Measurements from ENCODE around the gene DNAJB4. TPM values are rescaled to one million over a fixed set of nuclear protein-coding genes. Genes with fewer than 3 reads are reported as not detected.

The DNAJB4 gene
- 12.5 and 14.6 TPM in 2 replicates for total RNA-seq

GRCh38 chr1:78004719-78005447, at the start of gene DNAJB4:
Gene DNAJB4 (plus strand): TSS chr1:78004939. CDS start chr1:78005111, 172 bp downstream.
- intact Hi-C loops (cut with micrococcal nuclease) = loop anchor here (1.0 to 10.0 kb wide), 5 partner anchors 26 to 620 kb away; partner anchors contain the start of genes FUBP1, IFI44L and ZZZ3
- peak within 1 kb of the TSS; percentile 94 for H3K4me3 Mint-ChIP-seq (ENCODE audit: low read depth)
- DNase-seq (ENCODE audit: low spot score) = peak; percentile 63
- H3K27ac Mint-ChIP-seq = peak within 1 kb of the TSS; percentile 98
- H3K36me3 Mint-ChIP-seq (ENCODE audit: low read depth) = no peaks in the 10 kb centered on the region
- peaks cover 33% of the 10 kb centered on the region for H3K4me1 Mint-ChIP-seq (ENCODE audit: low read depth)
- H3K9me3 Mint-ChIP-seq = no peaks in the 10 kb centered on the region
- H3K27me3 Mint-ChIP-seq (ENCODE audit: low read depth) = no peaks in the 10 kb centered on the region

GRCh38 chr1:77955709-77956108, 49.0 kb upstream of the DNAJB4 start:
- no peak overlapping the region for H3K4me3 Mint-ChIP-seq (ENCODE audit: low read depth)
- intact Hi-C loops (cut with micrococcal nuclease) = no loop called here
- DNase-seq (ENCODE audit: low spot score) = no peak
- H3K9me3 Mint-ChIP-seq = no peaks in the 10 kb centered on the region
- H3K36me3 Mint-ChIP-seq (ENCODE audit: low read depth) = peaks cover 74% of the 10 kb centered on the region
- no peaks in the 10 kb centered on the region for H3K27me3 Mint-ChIP-seq (ENCODE audit: low read depth)
- no peak overlapping the region for H3K27ac Mint-ChIP-seq
- H3K4me1 Mint-ChIP-seq (ENCODE audit: low read depth) = peaks cover 18% of the 10 kb centered on the region

GRCh38 chr1:77956464-77956863, 48.3 kb upstream of the DNAJB4 start:
- Mint-ChIP-seq H3K9me3 (no peaks in the 10 kb centered on the region), H3K27ac (no peak overlapping the region), H3K4me3 (ENCODE audit: low read depth) (no peak overlapping the region), H3K36me3 (ENCODE audit: low read depth) (peaks cover 76% of the 10 kb centered on the region), H3K4me1 (ENCODE audit: low read depth) (peaks cover 18% of the 10 kb centered on the region), H3K27me3 (ENCODE audit: low read depth) (no peaks in the 10 kb centered on the region)
- DNase-seq (ENCODE audit: low spot score) = no peak
- intact Hi-C loops (cut with micrococcal nuclease) = no loop called here

- Mint-ChIP-seq H3K4me1 (ENCODE audit: low read depth) (peaks cover 17% of the 10 kb centered on the region), H3K27me3 (ENCODE audit: low read depth) (no peaks in the 10 kb centered on the region), H3K4me3 (ENCODE audit: low read depth) (no peak overlapping the region), H3K27ac (no peak overlapping the region), H3K9me3 (no peaks in the 10 kb centered on the region), H3K36me3 (ENCODE audit: low read depth) (peaks cover 78% of the 10 kb centered on the region)
- intact Hi-C loops (cut with micrococcal nuclease) = no loop called here
- DNase-seq (ENCODE audit: low spot score) = no peak
Observed at GRCh38 chr1:77958391-77958790, 46.3 kb upstream of the DNAJB4 start.

GRCh38 chr1:77958850-77959249, 45.9 kb upstream of the DNAJB4 start:
- H3K27ac Mint-ChIP-seq = no peak overlapping the region
- no peaks in the 10 kb centered on the region for H3K27me3 Mint-ChIP-seq (ENCODE audit: low read depth)
- peaks cover 78% of the 10 kb centered on the region for H3K36me3 Mint-ChIP-seq (ENCODE audit: low read depth)
- DNase-seq (ENCODE audit: low spot score) = no peak
- no peak overlapping the region for H3K4me3 Mint-ChIP-seq (ENCODE audit: low read depth)
- peaks cover 17% of the 10 kb centered on the region for H3K4me1 Mint-ChIP-seq (ENCODE audit: low read depth)
- intact Hi-C loops (cut with micrococcal nuclease) = no loop called here
- H3K9me3 Mint-ChIP-seq = no peaks in the 10 kb centered on the region

GRCh38 chr1:77961392-77961791, 43.3 kb upstream of the DNAJB4 start:
- H3K9me3 Mint-ChIP-seq = no peaks in the 10 kb centered on the region
- peaks cover 87% of the 10 kb centered on the region for H3K36me3 Mint-ChIP-seq (ENCODE audit: low read depth)
- no peaks in the 10 kb centered on the region for H3K27me3 Mint-ChIP-seq (ENCODE audit: low read depth)
- no peak for DNase-seq (ENCODE audit: low spot score)
- H3K27ac Mint-ChIP-seq = peak overlapping the region; percentile 28
- H3K4me1 Mint-ChIP-seq (ENCODE audit: low read depth) = peaks cover 20% of the 10 kb centered on the region
- no peak overlapping the region for H3K4me3 Mint-ChIP-seq (ENCODE audit: low read depth)
- intact Hi-C loops (cut with micrococcal nuclease) = loop anchor here (2.0 kb wide), 1 partner anchor 17 kb away; the partner anchor contains the start of gene FUBP1

- peaks cover 28% of the 10 kb centered on the region for H3K4me1 Mint-ChIP-seq (ENCODE audit: low read depth)
- H3K4me3 Mint-ChIP-seq (ENCODE audit: low read depth) = no peak overlapping the region
- H3K9me3 Mint-ChIP-seq = no peaks in the 10 kb centered on the region
- H3K27me3 Mint-ChIP-seq (ENCODE audit: low read depth) = no peaks in the 10 kb centered on the region
- intact Hi-C loops (cut with micrococcal nuclease) = no loop called here
- peaks cover 83% of the 10 kb centered on the region for H3K36me3 Mint-ChIP-seq (ENCODE audit: low read depth)
- peak overlapping the region; percentile 46 for H3K27ac Mint-ChIP-seq
- no peak for DNase-seq (ENCODE audit: low spot score)
Observed at GRCh38 chr1:77966291-77966690, 38.4 kb upstream of the DNAJB4 start.

GRCh38 chr1:77970192-77970591, 34.5 kb upstream of the DNAJB4 start:
- no peak for DNase-seq (ENCODE audit: low spot score)
- no peak overlapping the region for H3K27ac Mint-ChIP-seq
- H3K4me1 Mint-ChIP-seq (ENCODE audit: low read depth) = peaks cover 32% of the 10 kb centered on the region
- H3K27me3 Mint-ChIP-seq (ENCODE audit: low read depth) = no peaks in the 10 kb centered on the region
- H3K36me3 Mint-ChIP-seq (ENCODE audit: low read depth) = peaks cover 72% of the 10 kb centered on the region
- H3K4me3 Mint-ChIP-seq (ENCODE audit: low read depth) = no peak overlapping the region
- H3K9me3 Mint-ChIP-seq = no peaks in the 10 kb centered on the region
- intact Hi-C loops (cut with micrococcal nuclease) = loop anchor here (10.0 kb wide), 2 partner anchors 145 to 655 kb away; partner anchors contain the start of gene IFI44L

GRCh38 chr1:77972080-77972479, 32.7 kb upstream of the DNAJB4 start:
- H3K4me3 Mint-ChIP-seq (ENCODE audit: low read depth) = no peak overlapping the region
- H3K36me3 Mint-ChIP-seq (ENCODE audit: low read depth) = peaks cover 73% of the 10 kb centered on the region
- no peaks in the 10 kb centered on the region for H3K27me3 Mint-ChIP-seq (ENCODE audit: low read depth)
- H3K4me1 Mint-ChIP-seq (ENCODE audit: low read depth) = peaks cover 39% of the 10 kb centered on the region
- intact Hi-C loops (cut with micrococcal nuclease) = loop anchor here (10.0 kb wide), 2 partner anchors 143 to 653 kb away; partner anchors contain the start of gene IFI44L
- DNase-seq (ENCODE audit: low spot score) = no peak
- H3K27ac Mint-ChIP-seq = peak overlapping the region; percentile 47
- no peaks in the 10 kb centered on the region for H3K9me3 Mint-ChIP-seq

GRCh38 chr1:77975386-77975785, 29.4 kb upstream of the DNAJB4 start:
- peaks cover 34% of the 10 kb centered on the region for H3K4me1 Mint-ChIP-seq (ENCODE audit: low read depth)
- H3K4me3 Mint-ChIP-seq (ENCODE audit: low read depth) = no peak overlapping the region
- intact Hi-C loops (cut with micrococcal nuclease) = loop anchor here (10.0 kb wide), 2 partner anchors 139 to 649 kb away; partner anchors contain the start of gene IFI44L

GRCh38 chr1:77975907-77976306, 28.8 kb upstream of the DNAJB4 start:
- no peaks in the 10 kb centered on the region for H3K9me3 Mint-ChIP-seq
- no peak overlapping the region for H3K4me3 Mint-ChIP-seq (ENCODE audit: low read depth)
- intact Hi-C loops (cut with micrococcal nuclease) = loop anchor here (10.0 kb wide), 2 partner anchors 139 to 649 kb away; partner anchors contain the start of gene IFI44L
- peaks cover 56% of the 10 kb centered on the region for H3K36me3 Mint-ChIP-seq (ENCODE audit: low read depth)
- H3K4me1 Mint-ChIP-seq (ENCODE audit: low read depth) = peaks cover 38% of the 10 kb centered on the region
- peak overlapping the region; percentile 81 for H3K27ac Mint-ChIP-seq
- no peaks in the 10 kb centered on the region for H3K27me3 Mint-ChIP-seq (ENCODE audit: low read depth)
- DNase-seq (ENCODE audit: low spot score) = no peak

More at GRCh38 chr1:77975386-77975785, 29.4 kb upstream of the DNAJB4 start:
- DNase-seq (ENCODE audit: low spot score) = no peak
- Mint-ChIP-seq H3K9me3 (no peaks in the 10 kb centered on the region), H3K27me3 (ENCODE audit: low read depth) (no peaks in the 10 kb centered on the region), H3K27ac (peak overlapping the region; percentile 81), H3K36me3 (ENCODE audit: low read depth) (peaks cover 51% of the 10 kb centered on the region)

GRCh38 chr1:77976433-77977076, 28.2 kb upstream of the DNAJB4 start:
- peaks cover 52% of the 10 kb centered on the region for H3K36me3 Mint-ChIP-seq (ENCODE audit: low read depth)
- H3K4me3 Mint-ChIP-seq (ENCODE audit: low read depth) = no peak overlapping the region
- H3K27me3 Mint-ChIP-seq (ENCODE audit: low read depth) = no peaks in the 10 kb centered on the region
- intact Hi-C loops (cut with micrococcal nuclease) = loop anchor here (10.0 kb wide), 2 partner anchors 138 to 648 kb away; partner anchors contain the start of gene IFI44L
- H3K27ac Mint-ChIP-seq = no peak overlapping the region
- H3K4me1 Mint-ChIP-seq (ENCODE audit: low read depth) = peaks cover 36% of the 10 kb centered on the region
- H3K9me3 Mint-ChIP-seq = no peaks in the 10 kb centered on the region
- no peak for DNase-seq (ENCODE audit: low spot score)

GRCh38 chr1:77977989-77978292, 26.8 kb upstream of the DNAJB4 start:
- H3K4me1 Mint-ChIP-seq (ENCODE audit: low read depth) = peaks cover 37% of the 10 kb centered on the region
- no peaks in the 10 kb centered on the region for H3K9me3 Mint-ChIP-seq
- DNase-seq (ENCODE audit: low spot score) = no peak
- intact Hi-C loops (cut with micrococcal nuclease) = loop anchor here (1.0 to 10.0 kb wide), 4 partner anchors 17 to 647 kb away; partner anchors contain the start of genes IFI44L and USP33
- peaks cover 43% of the 10 kb centered on the region for H3K36me3 Mint-ChIP-seq (ENCODE audit: low read depth)
- H3K4me3 Mint-ChIP-seq (ENCODE audit: low read depth) = no peak overlapping the region
- no peaks in the 10 kb centered on the region for H3K27me3 Mint-ChIP-seq (ENCODE audit: low read depth)
- H3K27ac Mint-ChIP-seq = no peak overlapping the region

Measured in activated T-helper 2 cell treated with anti-CD3 and anti-CD28 coated beads, Interferon-gamma antibody, Interleukin-2, Interleukin-4, amounts not matched to agents 10 μg/mL and 5 μg/mL and 100 μg/mL, durations not matched to agents 14 hours and 24 hours and 36 hours (primary cell).